K562 treated with DMSO at 1 percent for 24 hours (cell line): ENCODE results near the gene DNAH10. TPM values are rescaled to one million over a fixed set of nuclear protein-coding genes. Genes with fewer than 3 reads are reported as not detected.

ENCODE experiments used
- total RNA-seq: library from RNA; unstranded; fragments of 300-600 nt; gene quantifications from 2 replicates; pipeline ENCODE4 v1.2.3, GENCODE V29; 2022; ENCODE audit warnings: low read depth; ENCODE audit not compliant: insufficient read depth

DNAH10 gene, protein sequence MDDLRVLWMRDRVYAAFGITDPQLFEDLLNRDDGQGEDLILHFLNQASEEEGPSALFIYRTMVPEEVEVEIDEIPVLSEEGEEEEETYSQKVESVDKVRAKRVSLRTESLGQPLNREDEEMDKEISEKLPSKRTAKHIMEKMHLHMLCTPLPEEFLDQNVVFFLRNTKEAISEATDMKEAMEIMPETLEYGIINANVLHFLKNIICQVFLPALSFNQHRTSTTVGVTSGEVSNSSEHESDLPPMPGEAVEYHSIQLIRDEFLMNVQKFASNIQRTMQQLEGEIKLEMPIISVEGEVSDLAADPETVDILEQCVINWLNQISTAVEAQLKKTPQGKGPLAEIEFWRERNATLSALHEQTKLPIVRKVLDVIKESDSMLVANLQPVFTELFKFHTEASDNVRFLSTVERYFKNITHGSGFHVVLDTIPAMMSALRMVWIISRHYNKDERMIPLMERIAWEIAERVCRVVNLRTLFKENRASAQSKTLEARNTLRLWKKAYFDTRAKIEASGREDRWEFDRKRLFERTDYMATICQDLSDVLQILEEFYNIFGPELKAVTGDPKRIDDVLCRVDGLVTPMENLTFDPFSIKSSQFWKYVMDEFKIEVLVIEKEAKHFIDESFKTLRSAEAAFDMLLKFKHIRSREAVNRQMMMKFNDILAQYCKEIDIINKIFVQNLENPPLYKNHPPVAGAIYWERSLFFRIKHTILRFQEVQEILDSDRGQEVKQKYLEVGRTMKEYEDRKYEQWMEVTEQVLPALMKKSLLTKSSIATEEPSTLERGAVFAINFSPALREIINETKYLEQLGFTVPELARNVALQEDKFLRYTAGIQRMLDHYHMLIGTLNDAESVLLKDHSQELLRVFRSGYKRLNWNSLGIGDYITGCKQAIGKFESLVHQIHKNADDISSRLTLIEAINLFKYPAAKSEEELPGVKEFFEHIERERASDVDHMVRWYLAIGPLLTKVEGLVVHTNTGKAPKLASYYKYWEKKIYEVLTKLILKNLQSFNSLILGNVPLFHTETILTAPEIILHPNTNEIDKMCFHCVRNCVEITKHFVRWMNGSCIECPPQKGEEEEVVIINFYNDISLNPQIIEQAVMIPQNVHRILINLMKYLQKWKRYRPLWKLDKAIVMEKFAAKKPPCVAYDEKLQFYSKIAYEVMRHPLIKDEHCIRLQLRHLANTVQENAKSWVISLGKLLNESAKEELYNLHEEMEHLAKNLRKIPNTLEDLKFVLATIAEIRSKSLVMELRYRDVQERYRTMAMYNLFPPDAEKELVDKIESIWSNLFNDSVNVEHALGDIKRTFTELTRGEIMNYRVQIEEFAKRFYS (N-terminal part only)
- total RNA-seq = 0.58 and 0.65 TPM in 2 replicates

DNA sequence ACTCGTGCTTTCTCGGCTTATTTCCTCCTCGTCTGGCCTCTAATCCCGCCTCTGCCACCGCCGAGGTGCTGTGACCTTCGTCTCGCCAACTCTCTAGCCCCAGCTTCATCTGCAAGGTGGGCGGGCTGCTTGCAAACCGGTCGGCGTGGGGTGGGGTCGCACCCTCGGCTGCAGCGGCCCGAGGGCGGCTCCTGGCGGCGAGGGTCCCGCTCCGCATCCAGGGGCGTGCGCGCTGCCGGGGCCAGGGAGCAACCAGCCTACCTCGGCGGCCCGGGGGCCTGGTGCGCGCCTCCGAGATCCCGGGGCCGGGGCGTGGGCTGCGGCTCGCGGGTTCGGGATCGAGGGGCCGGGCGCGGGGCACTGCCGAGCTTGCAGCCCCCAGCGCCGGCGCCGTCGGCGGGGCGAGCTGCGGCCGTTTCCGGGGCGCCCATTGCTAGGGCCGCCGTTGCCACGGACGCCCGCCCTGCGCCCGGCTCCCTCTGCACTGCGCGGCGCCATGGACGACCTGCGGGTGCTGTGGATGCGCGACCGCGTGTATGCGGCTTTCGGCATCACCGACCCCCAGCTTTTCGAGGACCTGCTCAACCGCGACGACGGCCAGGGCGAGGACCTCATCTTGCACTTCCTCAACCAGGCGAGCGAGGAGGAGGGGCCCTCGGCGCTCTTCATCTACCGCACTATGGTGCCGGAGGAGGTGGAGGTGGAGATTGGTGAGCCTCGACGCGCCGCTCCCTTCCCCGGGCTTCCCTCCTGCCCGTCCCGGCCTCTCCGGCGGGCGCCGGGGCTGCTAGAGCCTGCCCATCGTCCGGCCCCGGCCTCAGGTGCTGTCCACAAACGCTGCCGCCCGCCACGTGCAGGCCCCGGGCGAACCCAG lies at the start of gene DNAH10:
DNAH10 (plus strand) TSS at position 461 of the 874 bp plus-strand sequence; CDS start at position 497, 36 bp downstream.

DNA sequence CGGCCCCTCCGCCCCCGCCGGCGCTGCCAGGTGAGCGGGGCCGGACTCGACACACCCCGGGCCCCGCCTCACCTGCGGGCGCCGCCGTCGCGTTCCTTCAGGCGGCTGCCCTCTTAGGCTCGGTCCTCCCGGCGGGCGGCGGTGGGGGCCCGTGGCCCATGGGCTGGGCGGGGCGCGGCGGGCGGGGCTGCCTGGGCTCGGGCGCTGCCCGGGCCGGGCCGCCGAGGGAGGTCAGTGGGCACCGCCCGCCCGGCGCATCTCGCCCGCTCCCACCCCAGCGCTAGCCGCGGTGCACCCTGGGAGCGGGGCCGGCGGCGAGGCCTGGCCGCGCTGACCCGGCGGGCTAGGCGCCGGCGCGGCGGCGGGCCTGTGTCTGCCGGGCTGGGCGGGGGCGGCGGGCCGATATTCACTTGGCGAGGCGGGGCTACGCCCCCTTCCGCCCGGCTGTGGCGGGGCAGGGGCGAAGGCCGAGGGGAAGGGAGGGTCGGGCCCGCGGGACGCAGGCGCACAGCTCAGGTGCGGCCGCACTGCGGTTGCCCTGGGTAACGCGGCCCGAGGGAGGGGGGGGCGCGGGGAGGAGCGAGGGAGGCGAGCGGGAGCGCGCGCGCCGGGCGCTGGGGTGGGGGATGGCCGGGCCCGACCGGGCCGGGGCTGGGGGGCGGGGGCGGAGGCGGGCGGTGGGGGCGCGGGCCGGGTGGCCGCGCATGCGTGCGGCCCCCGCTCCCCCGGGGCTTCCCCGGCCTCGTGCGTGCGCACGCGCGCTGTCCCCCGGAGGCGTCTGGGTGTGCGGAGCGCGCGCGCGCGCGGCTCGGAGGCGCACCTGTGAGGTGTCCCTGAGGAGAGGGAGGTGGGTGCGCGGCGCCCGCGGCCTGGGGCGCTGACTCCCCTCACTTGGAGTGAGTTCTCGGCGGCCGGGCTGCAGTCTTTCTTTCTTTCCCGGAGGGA lies 210.6 kb downstream of the DNAH10 start, which contains the start of the genes CCDC92 and ZNF664:
CCDC92 (minus strand) TSS at position 375 of the 945 bp plus-strand sequence. CDS start 28,526 bp downstream, outside the sequence.
ZNF664 (plus strand) TSS at position 759 of the 945 bp plus-strand sequence. CDS start 38,930 bp downstream, outside the sequence.

Other genes with a start within 250 kb of the DNAH10 start
- gene RILPL1, start 228.6 kb upstream of the DNAH10 start, total RNA-seq = 6.1 and 6.5 TPM in 2 replicates
- gene TMED2, start 177.7 kb upstream of the DNAH10 start, total RNA-seq = 94.5 and 99.0 TPM in 2 replicates
- gene DDX55, start 160.2 kb upstream of the DNAH10 start, total RNA-seq = 16.2 and 20.0 TPM in 2 replicates
- 34.2 and 40.9 TPM in 2 replicates for gene EIF2B1, start 128.6 kb upstream of the DNAH10 start, total RNA-seq
- gene GTF2H3, start 128.5 kb upstream of the DNAH10 start, total RNA-seq = 11.8 and 12.0 TPM in 2 replicates
- 4.6 and 5.6 TPM in 2 replicates for gene TCTN2, start 91.2 kb upstream of the DNAH10 start, total RNA-seq
- 14.6 and 17.5 TPM in 2 replicates for gene ATP6V0A2, start 49.9 kb upstream of the DNAH10 start, total RNA-seq
- 30.2 and 31.1 TPM in 2 replicates for gene CCDC92, start 210.5 kb downstream of the DNAH10 start, total RNA-seq
- gene ZNF664, start 210.9 kb downstream of the DNAH10 start, total RNA-seq = 45.6 and 50.0 TPM in 2 replicates